ENCODE data around the gene TMEM145. TPM values are rescaled to one million over a fixed set of nuclear protein-coding genes. Genes with fewer than 3 reads are reported as not detected.

The TMEM145 gene
- total RNA-seq, 1 donor from 2014 or later, result not detected

- Mint-ChIP-seq H3K27me3 (no peaks in the 10 kb centered on the region), H3K27ac (no peak overlapping the region), H3K36me3 (ENCODE audit: low read depth) (peaks cover 2% of the 10 kb centered on the region), H3K4me1 (peaks cover 25% of the 10 kb centered on the region), H3K4me3 (no peak overlapping the region), H3K9me3 (no peaks in the 10 kb centered on the region)
- POLR2A ChIA-PET, result interaction anchor here (0.6 to 1.5 kb wide), 7 partner anchors 17 to 189 kb away, joined by 3 to 7 read pairs (median 4); no protein-coding TSS in a partner anchor
- intact Hi-C loops (cut with micrococcal nuclease), result no loop called here
- no peak for TF ChIP-seq CTCF (IDR thresholded peaks at IDR 0.05)
- CTCF ChIA-PET, result interaction anchor here (0.9 to 1.0 kb wide), 2 partner anchors 19 to 195 kb away, joined by 3 read pairs; no protein-coding TSS in a partner anchor
- DNase-seq, result no peak
- no peak for ATAC-seq (ENCODE audit: low read depth)
Observed at GRCh38 chr19:42303876-42304275, 9.2 kb upstream of the TMEM145 start.

- TF ChIP-seq CTCF (IDR thresholded peaks at IDR 0.05), result no peak
- DNase-seq (no peak), ATAC-seq (ENCODE audit: low read depth) (no peak)
- H3K36me3 Mint-ChIP-seq (ENCODE audit: low read depth), result no peaks in the 10 kb centered on the region
- H3K27me3 Mint-ChIP-seq, result peaks cover 2% of the 10 kb centered on the region
- intact Hi-C loops (cut with micrococcal nuclease), result no loop called here
- CTCF ChIA-PET, result no interaction called here
- no peaks in the 10 kb centered on the region for H3K9me3 Mint-ChIP-seq
- H3K4me1 Mint-ChIP-seq, result peaks cover 20% of the 10 kb centered on the region
- no peak overlapping the region for H3K27ac Mint-ChIP-seq
- no peak overlapping the region for H3K4me3 Mint-ChIP-seq
- POLR2A ChIA-PET, result no interaction called here
Observed at GRCh38 chr19:42306646-42307045, 6.5 kb upstream of the TMEM145 start.

GRCh38 chr19:42309686-42310085, 3.4 kb upstream of the TMEM145 start:
- intact Hi-C loops (cut with micrococcal nuclease), result no loop called here
- POLR2A ChIA-PET, result no interaction called here
- H3K27ac Mint-ChIP-seq, result no peak overlapping the region
- DNase-seq (no peak), ATAC-seq (ENCODE audit: low read depth) (no peak)
- H3K4me3 Mint-ChIP-seq, result no peak overlapping the region
- H3K36me3 Mint-ChIP-seq (ENCODE audit: low read depth), result no peaks in the 10 kb centered on the region
- peaks cover 24% of the 10 kb centered on the region for H3K27me3 Mint-ChIP-seq
- peaks cover 12% of the 10 kb centered on the region for H3K4me1 Mint-ChIP-seq
- TF ChIP-seq CTCF (IDR thresholded peaks at IDR 0.05), result no peak
- CTCF ChIA-PET, result no interaction called here
- no peaks in the 10 kb centered on the region for H3K9me3 Mint-ChIP-seq

- H3K36me3 Mint-ChIP-seq (ENCODE audit: low read depth), result no peaks in the 10 kb centered on the region
- intact Hi-C loops (cut with micrococcal nuclease), result no loop called here
- no peak overlapping the region for H3K27ac Mint-ChIP-seq
- TF ChIP-seq CTCF (IDR thresholded peaks at IDR 0.05), result no peak
- H3K9me3 Mint-ChIP-seq, result no peaks in the 10 kb centered on the region
- POLR2A ChIA-PET, result no interaction called here
- DNase-seq (no peak), ATAC-seq (ENCODE audit: low read depth) (no peak)
- no peak overlapping the region for H3K4me3 Mint-ChIP-seq
- peaks cover 14% of the 10 kb centered on the region for H3K4me1 Mint-ChIP-seq
- H3K27me3 Mint-ChIP-seq, result peaks cover 28% of the 10 kb centered on the region
- CTCF ChIA-PET, result no interaction called here
Observed at GRCh38 chr19:42311657-42312056, 1.5 kb upstream of the TMEM145 start.

GRCh38 chr19:42312370-42312769, 739 bp upstream of the TMEM145 start:
- Mint-ChIP-seq H3K36me3 (ENCODE audit: low read depth) (no peaks in the 10 kb centered on the region), H3K27me3 (peaks cover 28% of the 10 kb centered on the region), H3K9me3 (no peaks in the 10 kb centered on the region), H3K4me1 (peaks cover 19% of the 10 kb centered on the region), H3K4me3 (peak overlapping the region; percentile 68), H3K27ac (no peak overlapping the region)
- ATAC-seq (ENCODE audit: low read depth) (no peak), DNase-seq (no peak)
- intact Hi-C loops (cut with micrococcal nuclease), result no loop called here
- CTCF ChIA-PET, result no interaction called here
- POLR2A ChIA-PET, result no interaction called here
- TF ChIP-seq CTCF (IDR thresholded peaks at IDR 0.05), result no peak
